GM12864 (cell line): ENCODE data around the gene LCOR.

Source experiments
- DNase-seq: peaks from one replicate; pipeline ENCODE4 v3.0.0-alpha.2; 2011; ENCODE audit warnings: low read depth
- H3K4me3 ChIP-seq: 2 replicates; pipeline ENCODE4 v1.5.1; 2011; ENCODE audit warnings: mild to moderate bottlenecking, low read depth, low read length, control low read depth
- TF ChIP-seq, protein P1 (sequence below): IDR thresholded peaks from 2 replicates; pipeline ENCODE4 v1.5.1; 2011; ENCODE audit warnings: low read depth, mild to moderate bottlenecking, moderate library complexity, low read length, control low read depth, inconsistent platforms; ENCODE audit errors: missing control alignments

Gene LCOR

DNA sequence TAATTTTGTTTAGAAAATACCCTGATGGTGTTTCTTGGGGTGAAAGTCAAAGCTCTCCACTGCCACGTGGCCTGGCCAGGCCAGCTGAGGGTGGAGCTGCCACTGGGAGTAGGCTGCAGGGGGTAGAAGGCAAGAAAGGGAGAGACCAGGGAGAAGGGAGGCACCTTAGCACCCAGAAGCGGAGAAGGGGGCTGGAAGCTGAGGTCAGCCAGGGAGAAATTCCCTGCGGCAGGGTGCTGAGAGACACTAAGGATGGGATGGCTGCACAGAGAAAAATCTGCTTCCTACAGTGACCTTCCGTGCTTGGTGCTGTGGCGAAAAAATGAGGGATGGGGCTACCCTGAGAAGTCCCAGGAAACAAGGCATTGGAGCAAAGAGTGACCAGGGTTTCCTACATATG, 210.0 kb downstream of the LCOR start:
- H3K4me3 ChIP-seq: no peak overlapping the region
- DNase-seq: no peak
- TF ChIP-seq, protein P1, sequence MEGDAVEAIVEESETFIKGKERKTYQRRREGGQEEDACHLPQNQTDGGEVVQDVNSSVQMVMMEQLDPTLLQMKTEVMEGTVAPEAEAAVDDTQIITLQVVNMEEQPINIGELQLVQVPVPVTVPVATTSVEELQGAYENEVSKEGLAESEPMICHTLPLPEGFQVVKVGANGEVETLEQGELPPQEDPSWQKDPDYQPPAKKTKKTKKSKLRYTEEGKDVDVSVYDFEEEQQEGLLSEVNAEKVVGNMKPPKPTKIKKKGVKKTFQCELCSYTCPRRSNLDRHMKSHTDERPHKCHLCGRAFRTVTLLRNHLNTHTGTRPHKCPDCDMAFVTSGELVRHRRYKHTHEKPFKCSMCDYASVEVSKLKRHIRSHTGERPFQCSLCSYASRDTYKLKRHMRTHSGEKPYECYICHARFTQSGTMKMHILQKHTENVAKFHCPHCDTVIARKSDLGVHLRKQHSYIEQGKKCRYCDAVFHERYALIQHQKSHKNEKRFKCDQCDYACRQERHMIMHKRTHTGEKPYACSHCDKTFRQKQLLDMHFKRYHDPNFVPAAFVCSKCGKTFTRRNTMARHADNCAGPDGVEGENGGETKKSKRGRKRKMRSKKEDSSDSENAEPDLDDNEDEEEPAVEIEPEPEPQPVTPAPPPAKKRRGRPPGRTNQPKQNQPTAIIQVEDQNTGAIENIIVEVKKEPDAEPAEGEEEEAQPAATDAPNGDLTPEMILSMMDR: no peak

DNA sequence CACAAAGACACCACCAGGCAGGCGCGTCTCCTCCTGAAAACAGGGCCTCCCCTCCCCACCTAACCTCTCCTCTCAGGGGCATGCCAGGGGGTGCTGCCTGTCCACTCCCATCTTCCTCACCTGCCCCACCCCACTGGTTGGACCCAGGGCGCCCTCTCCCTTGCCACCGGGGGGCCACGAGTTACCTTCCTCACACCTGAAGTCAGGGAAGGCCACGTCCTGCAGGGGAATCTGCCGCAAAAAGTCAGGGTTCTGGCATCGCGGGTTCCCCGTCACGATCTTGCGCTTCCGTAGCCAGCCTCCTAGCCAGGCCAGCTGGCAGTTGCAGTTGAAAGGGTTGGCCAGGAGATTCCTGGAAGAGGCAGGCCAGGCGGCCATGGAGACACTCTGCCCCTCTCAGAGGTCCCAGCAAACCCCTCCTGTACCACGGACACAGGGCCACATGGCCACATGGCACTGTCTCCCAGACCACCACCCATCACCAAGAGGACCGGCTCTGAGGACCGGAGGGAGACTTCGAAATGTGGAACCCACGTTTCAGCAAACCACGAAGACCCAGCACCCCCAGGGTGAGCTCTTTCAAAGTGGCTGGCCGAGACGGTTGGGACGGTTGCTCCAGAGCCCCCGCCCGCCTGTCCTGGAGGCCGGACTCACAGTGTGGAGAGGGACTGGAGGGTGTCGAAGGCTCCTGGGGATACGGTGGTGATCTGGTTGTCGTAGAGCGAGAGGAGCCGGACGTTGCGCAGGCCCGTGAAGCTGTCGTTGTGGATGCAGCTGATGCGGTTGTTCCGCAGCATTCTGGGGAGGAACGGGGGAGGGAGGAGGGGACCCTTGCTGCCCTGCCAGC, 210.8 kb downstream of the LCOR start:
- DNase-seq: no peak
- H3K4me3 ChIP-seq: no peak overlapping the region
- TF ChIP-seq, protein P1: no peak

DNA sequence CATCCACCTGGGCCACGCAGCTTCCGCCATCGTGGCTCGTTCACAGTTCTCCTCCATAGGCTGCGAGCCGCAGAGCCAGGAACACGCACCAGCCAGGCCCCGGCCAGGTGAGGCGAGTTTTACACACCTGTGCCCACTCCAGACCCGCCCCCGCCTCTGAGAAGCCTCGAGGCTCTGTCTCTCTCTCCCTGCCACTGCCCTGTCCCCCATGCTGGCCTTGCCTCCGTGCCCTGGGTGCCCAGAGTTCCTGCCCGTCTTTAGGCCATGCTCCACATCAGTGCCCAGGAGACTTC, 211.4 kb downstream of the LCOR start:
- H3K4me3 ChIP-seq: no peak overlapping the region
- no peak for DNase-seq
- TF ChIP-seq, protein P1: no peak
